ENCODE data around the gene HAGH.

DNA sequence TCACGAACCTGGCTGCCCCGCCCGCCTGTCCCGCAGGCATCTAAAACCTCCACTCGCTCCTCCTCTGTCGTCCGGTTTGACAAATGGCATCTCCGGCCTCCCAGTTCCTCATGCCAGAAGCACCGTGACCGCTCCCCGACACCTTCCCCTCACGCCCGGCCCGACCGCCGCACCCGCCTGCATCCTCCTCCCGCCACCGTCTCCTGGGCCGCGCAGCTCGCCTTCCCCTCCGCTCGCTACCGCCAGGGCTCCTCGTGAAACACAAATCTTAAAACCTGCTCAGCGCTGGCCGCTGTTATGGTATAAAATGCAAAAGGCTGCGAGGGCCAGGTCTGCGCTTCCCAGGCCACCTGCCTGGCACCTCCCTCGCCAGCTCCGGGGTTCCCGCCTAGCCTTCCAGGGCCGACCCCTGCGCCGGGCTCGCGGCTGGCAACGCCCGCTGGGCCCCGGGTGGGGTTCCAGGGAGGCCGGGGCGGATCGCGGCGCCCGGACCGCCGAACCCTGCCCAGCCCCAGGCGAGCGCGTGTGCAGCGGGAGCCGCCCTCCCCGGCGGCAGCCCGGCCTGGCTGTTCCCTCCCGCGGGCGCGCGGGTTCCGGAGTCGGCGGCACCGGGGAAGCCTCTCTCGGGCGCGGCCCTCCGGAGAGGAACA, 44.7 kb downstream of the HAGH start:
- TF ChIP-seq POLR2A (IDR thresholded peaks at IDR 0.05) (peak in 2 of 3 donors; percentile 21 to 81), CTCF (IDR thresholded peaks at IDR 0.05) (peak in 3 of 7 experiments; percentile 10 to 42 (median 20))
